Cardiac fibroblast (primary cell): ENCODE data around the gene BAG2.
A peak's percentile ranks its signal among the peaks of the same experiment; 100 is the strongest.

Source experiments
- DNase-seq, 2 donors: peaks; one replicate each; pipeline versions ENCODE4 v3.0.0 to v3.0.0-alpha.2; 2010; ENCODE audit warnings: low read depth in 2 of 2
- H3K4me3 ChIP-seq, 2 donors: replicated peaks in 1 of 2; 1 replicate in 1 of 2; 2 replicates in 1 of 2; pipeline ENCODE4 v1.5.1; 2011; ENCODE audit warnings: low read depth in 2 of 2, low read length in 2 of 2, mild to moderate bottlenecking in 2 of 2, moderate library complexity in 1 of 2
- CTCF ChIP-seq: IDR thresholded peaks from one replicate; pipeline ENCODE4 v1.5.1; 2011; ENCODE audit warnings: low read depth, mild to moderate bottlenecking, low read length, inconsistent platforms

BAG2 gene

GRCh38 chr6:57173056-57173885 lies 1.1 kb downstream of the BAG2 start:
- peak; percentile 34 to 44 for DNase-seq
- H3K4me3 ChIP-seq = peak overlapping the region; percentile 64 to 77
- TF ChIP-seq CTCF = no peak

DNA sequence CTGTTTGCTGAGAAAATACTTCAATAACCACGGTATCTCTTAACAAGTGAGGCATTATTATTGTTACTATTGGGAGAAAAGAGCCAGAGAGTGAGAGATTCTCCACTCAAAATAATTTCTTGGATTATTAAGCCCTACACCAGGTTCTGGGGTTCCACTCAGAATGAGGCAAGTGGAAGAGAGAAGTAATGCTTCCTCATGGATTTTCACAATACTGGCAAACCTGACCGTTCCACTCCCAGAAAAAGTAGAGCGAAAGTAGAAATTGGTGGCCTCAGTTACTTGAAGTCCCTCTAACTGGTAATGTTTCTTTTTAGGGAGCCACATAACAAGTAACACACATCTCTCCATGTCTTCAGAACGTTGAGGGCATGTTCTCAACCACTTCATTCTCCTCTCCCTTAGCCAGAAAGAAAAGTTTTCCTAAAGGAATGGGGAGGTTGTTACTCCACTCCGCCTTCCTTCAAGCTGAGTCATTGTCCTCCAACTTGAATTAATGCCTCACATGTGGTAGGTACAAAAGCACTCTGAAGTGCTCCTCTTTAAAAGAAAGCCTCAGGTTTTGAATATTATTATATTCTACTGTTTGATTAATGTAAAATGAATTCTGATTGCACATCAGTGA lies 1.9 kb downstream of the BAG2 start:
- no peak for TF ChIP-seq CTCF
- DNase-seq = peak; percentile 70 to 78

DNA sequence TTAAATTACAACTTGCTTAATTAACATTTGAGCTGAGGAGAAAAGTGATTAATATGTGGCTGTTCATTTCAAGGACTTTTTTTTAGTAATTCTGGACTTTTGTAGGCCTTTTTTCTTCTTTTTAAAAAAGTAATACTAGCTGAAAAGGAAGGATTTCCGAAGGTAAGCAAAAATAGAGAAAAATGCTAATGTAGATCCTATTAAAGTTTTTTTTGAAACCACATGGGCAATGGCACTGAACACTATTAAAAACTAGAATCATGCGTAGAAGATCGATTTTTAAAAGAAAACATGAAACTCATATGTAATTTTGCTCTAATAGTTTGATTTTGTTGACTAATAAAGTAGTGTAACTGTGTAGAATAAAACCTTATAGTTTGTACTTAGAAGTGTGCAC lies 2.4 kb downstream of the BAG2 start:
- H3K4me3 ChIP-seq = peak overlapping the region in 1 of 2 donors; percentile 77
- no peak for TF ChIP-seq CTCF
- DNase-seq = no peak

More for the DNA sequence above, 1.9 kb downstream of the BAG2 start:
- peak overlapping the region; percentile 64 to 77 for H3K4me3 ChIP-seq

- peak; percentile 50 to 82 for DNase-seq
- TF ChIP-seq CTCF = no peak
- peak overlapping the region in 1 of 2 donors; percentile 7 for H3K4me3 ChIP-seq
These were observed 5.6 kb downstream of the BAG2 start for GRCh38 chr6:57177545-57178265.

- DNase-seq = no peak
- H3K4me3 ChIP-seq = no peak overlapping the region
- no peak for TF ChIP-seq CTCF
These were observed 8.5 kb downstream of the BAG2 start for GRCh38 chr6:57180596-57180995.

GRCh38 chr6:57182017-57182432 lies 9.9 kb downstream of the BAG2 start:
- no peak for TF ChIP-seq CTCF
- no peak overlapping the region for H3K4me3 ChIP-seq
- peak in 1 of 2 donors; percentile 18 for DNase-seq
